Upper lobe of left lung (tissue), 4 donors: Measurements from ENCODE around the gene CFLAR.
"Not testable (repeated sequence)": the region's sequence is repeated elsewhere in the genome, so short reads cannot be mapped to it uniquely, and the experiment has no call there.

Experiments
- POLR2A ChIP-seq, 4 donors: fragments of 450-650 bp; IDR thresholded peaks; one replicate each; pipeline ENCODE4 v1.5.1; 2016 to 2017; ENCODE audit warnings: antibody characterized with exemption in 4 of 4, mild to moderate bottlenecking in 2 of 4
- POLR2AphosphoS5 ChIP-seq, 2 donors: sonication (generic); formaldehyde crosslinking; IDR thresholded peaks; one replicate each; pipeline ENCODE4 v1.5.1; 2017; ENCODE audit warnings: antibody characterized with exemption in 2 of 2
- TF ChIP-seq, protein P1 (sequence below), 6 experiments: fragments of 450-650 bp in 4 of 6; fragments of 200-600 bp in 2 of 6; sonication (generic) in 2 of 6; IDR thresholded peaks; one replicate each; pipeline ENCODE4 v1.5.1; 2016 to 2019; ENCODE audit warnings: antibody characterized with exemption in 6 of 6

DNA sequence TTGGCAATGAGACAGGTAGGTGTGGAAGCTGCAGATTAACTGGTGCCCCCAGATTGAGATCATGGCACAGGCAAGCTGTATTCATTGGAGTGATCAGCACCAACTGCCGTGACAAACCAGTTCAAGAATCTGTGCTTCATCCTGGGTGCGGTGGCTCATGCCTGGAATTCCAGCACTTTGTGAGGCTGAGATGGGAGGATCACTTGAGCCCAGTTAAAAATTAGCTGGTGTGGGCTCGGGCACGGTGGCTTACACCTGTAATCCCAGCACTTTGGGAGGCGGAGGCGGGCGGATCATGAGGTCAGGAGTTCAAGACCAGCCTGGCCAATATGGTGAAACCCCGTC lies 33.8 kb downstream of the CFLAR start:
- TF ChIP-seq, protein P1, sequence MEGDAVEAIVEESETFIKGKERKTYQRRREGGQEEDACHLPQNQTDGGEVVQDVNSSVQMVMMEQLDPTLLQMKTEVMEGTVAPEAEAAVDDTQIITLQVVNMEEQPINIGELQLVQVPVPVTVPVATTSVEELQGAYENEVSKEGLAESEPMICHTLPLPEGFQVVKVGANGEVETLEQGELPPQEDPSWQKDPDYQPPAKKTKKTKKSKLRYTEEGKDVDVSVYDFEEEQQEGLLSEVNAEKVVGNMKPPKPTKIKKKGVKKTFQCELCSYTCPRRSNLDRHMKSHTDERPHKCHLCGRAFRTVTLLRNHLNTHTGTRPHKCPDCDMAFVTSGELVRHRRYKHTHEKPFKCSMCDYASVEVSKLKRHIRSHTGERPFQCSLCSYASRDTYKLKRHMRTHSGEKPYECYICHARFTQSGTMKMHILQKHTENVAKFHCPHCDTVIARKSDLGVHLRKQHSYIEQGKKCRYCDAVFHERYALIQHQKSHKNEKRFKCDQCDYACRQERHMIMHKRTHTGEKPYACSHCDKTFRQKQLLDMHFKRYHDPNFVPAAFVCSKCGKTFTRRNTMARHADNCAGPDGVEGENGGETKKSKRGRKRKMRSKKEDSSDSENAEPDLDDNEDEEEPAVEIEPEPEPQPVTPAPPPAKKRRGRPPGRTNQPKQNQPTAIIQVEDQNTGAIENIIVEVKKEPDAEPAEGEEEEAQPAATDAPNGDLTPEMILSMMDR (IDR thresholded peaks at IDR 0.05): not testable (repeated sequence)
- TF ChIP-seq POLR2A (IDR thresholded peaks at IDR 0.05): not testable (repeated sequence)
- TF ChIP-seq POLR2AphosphoS5 (IDR thresholded peaks at IDR 0.05): peak; percentile 11 to 19
